HG03378 (cell line): ENCODE measurements around the gene TWIST2.

Experiments used
- ATAC-seq: cut with Tn5 transposase; IDR thresholded peaks from one replicate; pipeline ENCODE4 v1.9.1; 2021; ENCODE audit warnings: mild to moderate bottlenecking, moderate library complexity; ENCODE audit not compliant: unreplicated experiment

The TWIST2 gene

DNA sequence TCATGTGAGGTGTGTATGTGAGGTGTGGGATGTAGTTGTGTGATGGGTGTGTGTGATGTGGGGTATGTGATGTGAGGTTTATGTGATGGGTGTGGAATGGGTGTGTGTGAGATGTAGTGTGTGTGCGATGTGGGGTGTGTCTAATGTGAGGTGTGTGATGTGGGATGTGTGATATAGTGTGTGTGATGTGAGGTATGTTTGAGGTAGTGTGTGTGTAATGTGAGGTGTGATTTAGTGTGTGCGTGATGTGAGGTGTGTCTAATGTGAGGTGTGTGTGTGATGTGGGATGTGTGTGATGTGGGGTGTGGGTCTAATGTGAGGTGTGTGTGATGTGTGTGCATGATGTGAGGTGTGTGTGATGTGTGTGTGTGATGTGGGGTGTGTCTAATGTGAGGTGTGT is 55.3 kb downstream of the TWIST2 start:
- ATAC-seq: no peak

DNA sequence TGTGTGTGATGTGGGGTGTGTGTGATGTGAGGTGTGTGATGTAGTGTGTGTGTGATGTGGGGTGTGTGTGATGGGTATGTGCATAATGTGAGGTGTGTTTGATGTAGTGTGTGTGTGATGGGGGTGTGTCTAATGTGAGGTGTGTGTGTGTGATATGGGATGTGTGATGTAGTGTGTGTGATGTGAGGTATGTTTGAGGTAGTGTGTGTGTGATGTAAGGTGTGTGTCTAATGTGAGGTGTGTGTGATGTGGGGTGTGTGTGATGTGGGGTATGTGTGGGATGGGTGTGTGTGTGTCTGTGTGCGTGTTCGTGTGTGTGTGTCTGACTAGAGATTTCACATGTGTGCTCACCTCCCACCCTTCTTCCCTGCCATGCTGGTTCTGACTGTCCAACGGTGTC is 56.3 kb downstream of the TWIST2 start:
- ATAC-seq: no peak

- ATAC-seq: no peak
Observed at GRCh38 chr2:238904716-238905115, 56.8 kb downstream of the TWIST2 start.

DNA sequence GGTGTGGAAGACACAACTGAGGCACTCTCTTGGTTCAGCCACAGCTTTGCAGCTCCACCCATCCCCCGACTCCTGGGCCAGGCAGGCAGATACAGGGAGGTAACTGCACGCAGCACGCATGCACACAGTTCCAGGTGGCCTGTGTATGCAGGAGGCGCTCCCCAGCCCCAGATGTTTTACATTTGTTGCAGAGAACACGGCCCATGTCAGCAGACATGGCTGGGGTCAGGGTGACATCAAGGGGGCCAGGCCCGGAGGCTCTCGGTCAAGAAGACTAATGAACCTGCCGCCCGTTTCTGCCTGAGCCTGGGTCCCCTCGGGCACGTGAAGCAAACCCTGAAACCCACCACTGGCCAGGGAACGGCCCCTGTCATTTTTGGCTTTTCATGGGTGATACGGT is 57.3 kb downstream of the TWIST2 start:
- ATAC-seq: no peak

GRCh38 chr2:238905644-238906043 is 57.8 kb downstream of the TWIST2 start:
- no peak for ATAC-seq

DNA sequence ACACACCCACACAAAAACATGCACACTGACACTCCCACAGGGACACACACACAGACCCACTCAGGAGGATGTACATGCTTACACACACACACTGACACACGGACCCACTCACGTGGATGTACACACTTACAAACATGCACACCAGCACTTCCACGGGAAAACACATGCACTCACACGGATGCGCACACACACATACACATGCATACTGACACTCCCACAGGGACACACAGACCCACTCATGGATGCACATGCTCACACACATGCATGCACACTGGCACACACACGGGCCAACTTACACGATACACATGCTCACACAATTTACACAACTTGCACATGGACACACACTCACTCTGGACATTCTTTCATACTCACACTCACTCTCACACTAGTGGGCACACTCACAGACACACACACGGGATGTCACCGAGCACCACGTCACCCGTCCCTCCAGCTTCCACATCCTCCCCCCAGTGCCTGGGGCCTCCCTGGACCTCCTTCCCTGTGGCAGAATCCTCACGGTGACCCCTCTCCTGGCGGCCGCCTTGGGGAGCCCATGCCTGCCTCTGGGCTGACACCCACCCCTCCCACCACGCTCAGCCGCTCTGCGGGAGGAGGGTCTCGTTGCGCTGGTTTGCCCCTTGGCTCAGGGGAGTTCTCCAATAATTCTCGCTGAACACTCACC is 58.5 kb downstream of the TWIST2 start:
- no peak for ATAC-seq

DNA sequence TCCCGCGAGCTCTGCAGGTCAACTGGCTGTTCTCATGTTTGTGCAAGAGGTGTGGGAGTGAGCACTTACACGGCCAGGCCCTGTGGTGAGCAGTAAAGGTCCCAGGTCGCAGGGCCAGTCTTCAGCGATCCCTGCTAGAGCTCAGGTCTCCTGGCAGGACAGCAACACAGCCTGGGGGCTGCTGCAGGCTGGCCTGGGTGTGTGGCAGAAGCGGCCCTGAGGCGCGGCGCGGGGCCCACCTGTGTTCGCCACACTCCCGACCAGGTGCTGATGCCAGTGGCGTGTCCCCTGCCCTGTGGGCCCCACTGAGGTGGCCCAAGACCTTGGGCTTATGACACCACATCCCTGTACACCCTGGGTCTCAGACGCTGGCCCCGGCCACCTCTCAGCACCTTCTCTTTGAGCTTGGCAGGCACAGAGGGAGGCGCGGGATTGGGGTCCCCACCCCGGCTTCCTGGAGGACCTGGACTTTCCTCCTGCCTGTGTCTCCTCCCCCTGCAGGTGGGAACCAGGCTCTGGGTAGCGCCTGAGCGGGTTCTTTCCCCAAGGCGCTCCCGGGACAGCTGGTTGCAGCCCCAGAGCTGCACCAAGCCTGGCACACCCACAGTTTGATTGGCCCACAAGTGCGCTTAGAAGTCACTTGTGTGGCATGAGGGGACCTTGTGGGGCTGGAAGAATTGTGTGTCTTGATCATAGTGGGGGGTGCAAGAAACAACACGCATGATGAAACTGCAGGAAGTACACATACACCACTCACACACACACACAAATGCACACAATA is 59.2 kb downstream of the TWIST2 start:
- ATAC-seq: no peak

GRCh38 chr2:238907717-238908173 is 59.9 kb downstream of the TWIST2 start:
- no peak for ATAC-seq

GRCh38 chr2:238908960-238909951 is 61.4 kb downstream of the TWIST2 start:
- ATAC-seq: no peak

- ATAC-seq: no peak
Observed at GRCh38 chr2:238910751-238911351, 63.0 kb downstream of the TWIST2 start.

- no peak for ATAC-seq
Observed at GRCh38 chr2:238911376-238912227, 63.7 kb downstream of the TWIST2 start.

- ATAC-seq: no peak
Observed at GRCh38 chr2:238912228-238912915, 64.5 kb downstream of the TWIST2 start.

DNA sequence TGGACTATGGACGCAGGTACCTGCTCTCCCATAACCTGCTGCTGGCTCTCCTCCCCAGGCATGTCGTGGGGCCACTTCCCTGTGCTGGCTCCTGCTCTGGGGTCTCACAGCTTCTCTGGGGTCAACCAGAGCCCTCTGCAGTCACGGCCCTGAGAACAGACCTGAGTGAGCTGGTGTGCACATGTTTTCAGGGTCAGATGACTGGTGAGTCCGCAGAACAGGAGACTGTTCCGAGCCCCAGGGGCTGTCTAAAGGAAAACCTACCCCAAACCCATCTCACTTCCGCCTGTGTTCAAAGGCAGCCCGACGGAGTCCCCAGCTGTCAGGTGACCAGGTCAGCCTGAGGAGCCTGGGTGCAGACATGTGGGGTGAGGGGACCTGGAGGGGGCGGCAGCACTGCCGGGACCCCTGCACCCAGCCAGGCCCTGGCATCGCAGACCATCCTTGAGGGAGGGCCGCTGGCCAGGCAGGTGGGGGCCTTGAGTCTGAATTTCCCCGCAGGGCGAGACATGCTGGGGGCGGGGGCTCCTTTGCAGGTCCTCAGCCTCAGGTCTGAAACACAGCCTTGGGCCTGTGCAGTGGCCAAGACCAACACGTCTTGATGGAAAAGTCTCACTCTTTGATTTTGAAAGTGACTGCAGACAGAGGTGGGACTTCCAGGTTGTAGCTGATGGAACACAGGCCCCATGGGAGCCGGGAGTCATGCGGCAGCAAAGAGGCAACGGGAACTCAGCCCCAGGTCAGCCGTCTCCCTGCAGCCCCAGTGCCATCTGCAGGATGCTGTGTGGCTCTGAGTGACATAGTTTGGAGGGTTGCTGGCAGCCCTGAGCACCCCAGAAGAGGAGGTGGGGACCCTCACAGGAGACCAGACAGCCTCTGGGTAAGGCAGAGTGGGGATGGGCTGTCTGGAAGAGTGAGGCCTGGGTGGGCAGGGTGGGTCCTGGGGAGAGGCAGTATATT is 65.3 kb downstream of the TWIST2 start:
- no peak for ATAC-seq

DNA sequence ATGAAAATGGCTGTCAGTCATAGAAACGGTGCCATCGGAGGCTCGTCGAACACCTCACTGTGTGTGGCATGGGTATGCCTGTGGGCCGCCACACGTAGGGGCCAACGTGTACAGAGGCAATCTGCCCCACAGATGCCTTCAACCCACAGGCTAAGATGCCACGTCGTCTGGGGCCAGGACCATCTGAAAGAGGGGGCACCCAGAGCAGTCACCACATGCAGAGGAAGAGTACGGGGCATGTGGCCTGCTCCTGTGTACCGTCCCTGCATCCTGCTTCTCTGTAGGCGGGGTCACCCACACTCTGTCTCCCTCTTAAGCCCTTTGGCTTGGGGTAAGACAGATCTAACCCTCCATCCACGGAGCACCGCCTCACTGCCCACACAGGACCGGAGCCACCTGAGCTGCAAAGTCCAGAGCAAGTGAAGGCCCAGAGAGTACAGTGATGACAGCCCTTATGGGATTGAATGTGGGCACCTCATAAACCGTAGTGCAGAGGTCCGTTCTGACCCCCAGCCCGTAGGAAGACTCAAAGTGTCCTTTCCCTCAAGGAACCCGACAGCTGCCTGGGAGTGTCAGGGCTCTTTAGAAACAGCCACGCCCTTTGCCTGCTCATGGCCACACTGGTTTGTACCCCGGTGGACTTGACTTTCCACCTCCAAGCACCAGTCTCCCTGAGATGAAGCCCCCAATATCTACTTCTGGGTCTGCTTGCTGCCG is 66.2 kb downstream of the TWIST2 start:
- ATAC-seq: no peak

DNA sequence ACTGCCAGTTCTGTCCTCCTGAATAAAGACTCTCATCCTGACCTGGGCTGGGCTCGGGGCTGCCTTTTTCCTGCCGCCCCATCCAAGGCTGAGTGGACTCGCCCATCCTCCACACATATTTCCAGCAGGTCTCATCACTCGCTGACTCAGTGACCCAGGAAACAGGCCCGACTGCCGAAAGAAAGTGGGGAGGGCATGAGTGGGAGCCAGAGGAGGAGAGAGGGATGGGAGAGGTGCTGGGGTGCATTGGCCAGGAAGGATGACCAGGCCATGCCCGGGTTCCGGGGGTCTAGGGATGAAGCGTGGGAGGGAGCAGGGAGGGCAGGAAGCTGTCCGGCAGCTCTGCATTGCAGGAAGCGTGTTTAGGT is 66.7 kb downstream of the TWIST2 start:
- no peak for ATAC-seq

- no peak for ATAC-seq
Observed at GRCh38 chr2:238915196-238915595, 67.3 kb downstream of the TWIST2 start.

DNA sequence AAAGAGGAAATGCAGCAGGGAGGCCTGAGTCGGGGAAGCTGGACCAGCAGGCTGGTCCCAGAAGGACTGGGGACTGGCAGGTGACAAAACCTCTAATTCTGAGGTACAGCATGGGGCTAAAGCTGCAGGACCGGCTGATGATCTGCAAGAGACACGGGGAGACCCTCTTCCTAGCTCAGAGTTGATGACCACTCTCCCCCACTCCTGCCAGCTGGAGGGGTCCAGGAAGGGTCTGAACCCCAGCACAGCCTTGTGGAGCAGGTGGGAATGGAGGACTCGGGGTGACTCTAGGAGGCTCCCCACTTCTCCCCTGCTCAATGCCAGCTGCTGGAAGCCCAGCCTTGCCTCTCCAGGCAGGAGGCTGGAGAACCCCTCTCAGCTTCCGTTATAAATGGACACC is 67.7 kb downstream of the TWIST2 start:
- ATAC-seq: no peak
